ENCODE measurements around the gene ITPR1. TPM values are rescaled to one million over a fixed set of nuclear protein-coding genes. Genes with fewer than 3 reads are reported as not detected.
A peak's percentile ranks its signal among the peaks of the same experiment; 100 is the strongest.

Gene ITPR1
- total and polyA plus RNA-seq, 3 experiments from 2014 or later: 14.9 to 85.8 (median 82.6) TPM

GRCh38 chr3:4824926-4825325 is 331.8 kb downstream of the ITPR1 start:
- Mint-ChIP-seq H3K4me3 (peak overlapping the region in 3 of 7 donors; percentile 6 to 68 (median 62)), H3K9me3 (no peaks in the 10 kb centered on the region), H3K4me1 (peaks cover 74 to 98% (median 96%) of the 10 kb centered on the region in 3 donors), H3K36me3 (peaks cover 0 to 32% (median 4%) of the 10 kb centered on the region in 3 donors), H3K27me3 (no peaks in the 10 kb centered on the region), H3K27ac (peak overlapping the region in 6 of 8 donors; percentile 16 to 92 (median 84))
- Histone ChIP-seq H3K27me3 (ENCODE audit: insufficient read depth, low read length, poor library complexity, severe bottlenecking) (no peaks in the 10 kb centered on the region), H3K36me3 (ENCODE audit: insufficient read depth, low read length) (no peaks in the 10 kb centered on the region), H3K27ac (ENCODE audit: low read depth, low read length) (peak overlapping the region; percentile 19), H3K4me3 (ENCODE audit: low read length) (peak overlapping the region; percentile 20), H3K4me1 (ENCODE audit: insufficient read depth, low read length) (peaks cover 88% of the 10 kb centered on the region), H3K9me3 (ENCODE audit: low read length) (no peaks in the 10 kb centered on the region)
- POLR2A ChIA-PET: interaction anchor here (2.2 kb wide), 1 partner anchor 154 kb away, joined by 5 read pairs; the partner anchor contains the start of gene BHLHE40
- CTCF ChIA-PET: interaction anchor here (1.3 to 2.2 kb wide), 2 partner anchors 156 to 160 kb away, joined by 3 to 7 read pairs; no protein-coding TSS in a partner anchor
- DNase-seq: no peak

- no peak for DNase-seq
- Histone ChIP-seq H3K27ac (ENCODE audit: low read depth, low read length) (peak overlapping the region; percentile 19), H3K9me3 (ENCODE audit: low read length) (no peaks in the 10 kb centered on the region), H3K36me3 (ENCODE audit: insufficient read depth, low read length) (no peaks in the 10 kb centered on the region), H3K4me1 (ENCODE audit: insufficient read depth, low read length) (peaks cover 95% of the 10 kb centered on the region), H3K27me3 (ENCODE audit: insufficient read depth, low read length, poor library complexity, severe bottlenecking) (no peaks in the 10 kb centered on the region), H3K4me3 (ENCODE audit: low read length) (peak overlapping the region; percentile 20)
- peak overlapping the region in 6 of 7 donors; percentile 38 to 68 (median 60) for H3K4me3 Mint-ChIP-seq
- POLR2A ChIA-PET: interaction anchor here (0.6 to 2.2 kb wide), 2 partner anchors 18 to 154 kb away, joined by 3 to 5 read pairs; partner anchors contain the start of gene BHLHE40
- H3K27ac Mint-ChIP-seq: peak overlapping the region; percentile 56 to 96 (median 78)
- H3K9me3 Mint-ChIP-seq: no peaks in the 10 kb centered on the region
- CTCF ChIA-PET: interaction anchor here (1.1 to 2.2 kb wide), 3 partner anchors 23 to 155 kb away, joined by 3 to 7 read pairs (median 5); partner anchors contain the start of gene BHLHE40
- H3K4me1 Mint-ChIP-seq: peaks cover 78 to 97% (median 94%) of the 10 kb centered on the region in 3 donors
- H3K27me3 Mint-ChIP-seq: peaks cover 0 to under 1% of the 10 kb centered on the region in 2 donors
- peaks cover 0 to 28% (median 4%) of the 10 kb centered on the region in 3 donors for H3K36me3 Mint-ChIP-seq
These were observed 332.5 kb downstream of the ITPR1 start for GRCh38 chr3:4825436-4826236.

- ChIA-PET CTCF (interaction anchor here (1.1 to 1.5 kb wide), 4 partner anchors 10 to 153 kb away, joined by 3 to 5 read pairs (median 3); partner anchors contain the start of gene BHLHE40), POLR2A (interaction anchor here (0.6 kb wide), 1 partner anchor 17 kb away, joined by 3 read pairs; no protein-coding TSS in a partner anchor)
- H3K27me3 ChIP-seq (ENCODE audit: insufficient read depth, low read length, poor library complexity, severe bottlenecking): no peaks in the 10 kb centered on the region
- H3K4me3 ChIP-seq (ENCODE audit: low read length): peak overlapping the region; percentile 20
- peaks cover 96% of the 10 kb centered on the region for H3K4me1 ChIP-seq (ENCODE audit: insufficient read depth, low read length)
- H3K27ac ChIP-seq (ENCODE audit: low read depth, low read length): peak overlapping the region; percentile 19
- Mint-ChIP-seq H3K4me3 (peak overlapping the region in 6 of 7 donors; percentile 45 to 68 (median 60)), H3K4me1 (peaks cover 80 to 97% (median 94%) of the 10 kb centered on the region in 3 donors), H3K9me3 (peaks cover 0 to 2% (median 0%) of the 10 kb centered on the region in 5 donors), H3K27ac (peak overlapping the region; percentile 56 to 96 (median 82)), H3K27me3 (peaks cover 0 to 7% of the 10 kb centered on the region in 2 donors), H3K36me3 (peaks cover 0 to 28% (median 6%) of the 10 kb centered on the region in 3 donors)
- no peaks in the 10 kb centered on the region for H3K36me3 ChIP-seq (ENCODE audit: insufficient read depth, low read length)
- H3K9me3 ChIP-seq (ENCODE audit: low read length): no peaks in the 10 kb centered on the region
- no peak for DNase-seq
These were observed 333.3 kb downstream of the ITPR1 start for GRCh38 chr3:4826237-4827100.

GRCh38 chr3:4827767-4828166 is 334.6 kb downstream of the ITPR1 start:
- CTCF ChIA-PET: interaction anchor here (0.9 to 2.1 kb wide), 3 partner anchors 10 to 152 kb away, joined by 3 to 10 read pairs (median 3); no protein-coding TSS in a partner anchor
- H3K27ac Mint-ChIP-seq: peak overlapping the region in 5 of 8 donors; percentile 25 to 70 (median 60)

GRCh38 chr3:4828279-4829030 is 335.3 kb downstream of the ITPR1 start:
- peaks cover 79 to 95% (median 92%) of the 10 kb centered on the region in 3 donors for H3K4me1 Mint-ChIP-seq
- CTCF ChIA-PET: interaction anchor here (0.9 to 2.1 kb wide), 4 partner anchors 9 to 152 kb away, joined by 3 to 10 read pairs (median 3); no protein-coding TSS in a partner anchor
- POLR2A ChIA-PET: interaction anchor here (1.1 kb wide), 1 partner anchor 151 kb away, joined by 3 read pairs; the partner anchor contains the start of gene BHLHE40
- H3K9me3 Mint-ChIP-seq: peaks cover 0 to 2% (median 0%) of the 10 kb centered on the region in 5 donors
- Histone ChIP-seq H3K27me3 (ENCODE audit: insufficient read depth, low read length, poor library complexity, severe bottlenecking) (no peaks in the 10 kb centered on the region), H3K9me3 (ENCODE audit: low read length) (no peaks in the 10 kb centered on the region), H3K4me3 (ENCODE audit: low read length) (no peak overlapping the region), H3K36me3 (ENCODE audit: insufficient read depth, low read length) (no peaks in the 10 kb centered on the region), H3K27ac (ENCODE audit: low read depth, low read length) (no peak overlapping the region), H3K4me1 (ENCODE audit: insufficient read depth, low read length) (peaks cover 96% of the 10 kb centered on the region)
- peak overlapping the region in 4 of 8 donors; percentile 68 to 90 (median 76) for H3K27ac Mint-ChIP-seq
- peaks cover 0 to 7% of the 10 kb centered on the region in 2 donors for H3K27me3 Mint-ChIP-seq
- no peak for DNase-seq
- H3K36me3 Mint-ChIP-seq: peaks cover 0 to 26% (median 3%) of the 10 kb centered on the region in 3 donors
- H3K4me3 Mint-ChIP-seq: peak overlapping the region in 1 of 7 donors; percentile 55

More at GRCh38 chr3:4827767-4828166, 334.6 kb downstream of the ITPR1 start:
- Histone ChIP-seq H3K27ac (ENCODE audit: low read depth, low read length) (no peak overlapping the region), H3K27me3 (ENCODE audit: insufficient read depth, low read length, poor library complexity, severe bottlenecking) (no peaks in the 10 kb centered on the region), H3K9me3 (ENCODE audit: low read length) (no peaks in the 10 kb centered on the region), H3K4me1 (ENCODE audit: insufficient read depth, low read length) (peaks cover 96% of the 10 kb centered on the region), H3K4me3 (ENCODE audit: low read length) (no peak overlapping the region), H3K36me3 (ENCODE audit: insufficient read depth, low read length) (no peaks in the 10 kb centered on the region)
- POLR2A ChIA-PET: no interaction called here
- peaks cover 77 to 95% (median 92%) of the 10 kb centered on the region in 3 donors for H3K4me1 Mint-ChIP-seq
- peaks cover 0 to 2% (median 0%) of the 10 kb centered on the region in 5 donors for H3K9me3 Mint-ChIP-seq
- peaks cover 0 to 7% of the 10 kb centered on the region in 2 donors for H3K27me3 Mint-ChIP-seq
- H3K4me3 Mint-ChIP-seq: peak overlapping the region in 1 of 7 donors; percentile 2
- no peak for DNase-seq
- peaks cover 0 to 28% (median 3%) of the 10 kb centered on the region in 3 donors for H3K36me3 Mint-ChIP-seq

GRCh38 chr3:4829031-4829394 is 335.9 kb downstream of the ITPR1 start:
- Histone ChIP-seq H3K9me3 (ENCODE audit: low read length) (no peaks in the 10 kb centered on the region), H3K27ac (ENCODE audit: low read depth, low read length) (no peak overlapping the region), H3K27me3 (ENCODE audit: insufficient read depth, low read length, poor library complexity, severe bottlenecking) (no peaks in the 10 kb centered on the region), H3K4me3 (ENCODE audit: low read length) (no peak overlapping the region), H3K4me1 (ENCODE audit: insufficient read depth, low read length) (peaks cover 99% of the 10 kb centered on the region), H3K36me3 (ENCODE audit: insufficient read depth, low read length) (no peaks in the 10 kb centered on the region)
- Mint-ChIP-seq H3K36me3 (peaks cover 0 to 23% (median 3%) of the 10 kb centered on the region in 3 donors), H3K27ac (peak overlapping the region in 7 of 8 donors; percentile 73 to 99 (median 84)), H3K9me3 (peaks cover 0 to 2% (median 0%) of the 10 kb centered on the region in 5 donors), H3K4me3 (peak overlapping the region in 3 of 7 donors; percentile 35 to 70 (median 55)), H3K27me3 (peaks cover 0 to 7% of the 10 kb centered on the region in 2 donors), H3K4me1 (peaks cover 79 to 95% (median 92%) of the 10 kb centered on the region in 3 donors)
- ChIA-PET POLR2A (interaction anchor here (1.1 kb wide), 1 partner anchor 150 kb away, joined by 3 read pairs; the partner anchor contains the start of gene BHLHE40), CTCF (interaction anchor here (1.0 to 2.1 kb wide), 2 partner anchors 144 to 151 kb away, joined by 3 to 10 read pairs; no protein-coding TSS in a partner anchor)
- DNase-seq: no peak

Measured in CD8-positive, alpha-beta memory T cell (primary cell).